GM12878 (cell line): ENCODE data around the gene GGT7. TPM values are rescaled to one million over a fixed set of nuclear protein-coding genes. Genes with fewer than 3 reads are reported as not detected.
A peak's percentile ranks its signal among the peaks of the same experiment; 100 is the strongest.

Experiments
- BCL3 ChIP-seq: IDR thresholded peaks from 2 replicates; pipeline ENCODE4 v1.6.1; 2011; ENCODE audit warnings: borderline replicate concordance, low read depth, mild to moderate bottlenecking, moderate library complexity, low read length; ENCODE audit not compliant: insufficient read depth, poor library complexity, severe bottlenecking
- CEBPZ ChIP-seq: fragments of 150-350 bp; IDR thresholded peaks from 2 replicates; pipeline ENCODE4 v1.6.1; 2016; ENCODE audit warnings: low read depth, low read length
- E2F8 ChIP-seq: fragments of 450-650 bp; IDR thresholded peaks from 2 replicates; pipeline ENCODE4 v1.6.1; 2018; ENCODE audit warnings: mild to moderate bottlenecking, low read depth, moderate library complexity; ENCODE audit not compliant: partially characterized antibody
- FOXM1 ChIP-seq: IDR thresholded peaks from 2 replicates; pipeline ENCODE4 v1.6.1; 2012; ENCODE audit warnings: low read depth, mild to moderate bottlenecking, inconsistent platforms, low read length, moderate library complexity
- MYB ChIP-seq: fragments of 150-350 bp; IDR thresholded peaks from 2 replicates; pipeline ENCODE4 v1.6.1; 2014; ENCODE audit warnings: mild to moderate bottlenecking, low read depth, low read length, borderline replicate concordance
- PML ChIP-seq: IDR thresholded peaks from 2 replicates; pipeline ENCODE4 v1.6.1; 2012; ENCODE audit warnings: low read length, inconsistent platforms
- RELB ChIP-seq: fragments of 450-650 bp; IDR thresholded peaks from 2 replicates; pipeline ENCODE4 v1.6.1; 2017; ENCODE audit warnings: low read depth, mild to moderate bottlenecking, moderate library complexity
- TCF12 ChIP-seq: IDR thresholded peaks from 2 replicates; pipeline ENCODE4 v1.6.1; 2011; ENCODE audit warnings: low read depth, mild to moderate bottlenecking, low read length
- ZBTB11 ChIP-seq: fragments of 450-650 bp; formaldehyde crosslinking; IDR thresholded peaks from 2 replicates; pipeline ENCODE4 v1.5.0; 2022; ENCODE audit warnings: mild to moderate bottlenecking, missing genetic modification characterization
- ZNF207 ChIP-seq: fragments of 450-650 bp; IDR thresholded peaks from 2 replicates; pipeline ENCODE4 v1.6.1; 2014; ENCODE audit warnings: antibody characterized with exemption, mild to moderate bottlenecking, borderline replicate concordance
- polyA plus RNA-seq, 11 experiments: library from polyadenylated mRNA; depleted of rRNA in 4 of 11; unstranded in 6 of 11; stranded (reverse) in 5 of 11; fragments of >200 nt; fragmentation: Nextera tagmentation in 4 of 11; fragmentation: Illumina TruSeq in 1 of 11; extraction: Ambion mirVana in 4 of 11; extraction: Trizol in 1 of 11; gene quantifications; 1 replicate in 1 of 11; 2 replicates in 10 of 11; pipeline versions ENCODE4 v1.2.1 to v1.2.3, GENCODE V29; 2011 to 2016; ENCODE audit warnings: inconsistent platforms in 2 of 11, missing spikeins in 2 of 11, low read depth in 1 of 11
- total RNA-seq, 4 experiments: library from RNA; depleted of rRNA in 3 of 4; stranded (reverse); fragments of >200 nt in 3 of 4; fragmentation: Illumina TruSeq in 1 of 4; extraction: Trizol in 1 of 4; gene quantifications; 2 replicates each; pipeline versions ENCODE4 v1.2.1 to v1.2.3, GENCODE V29; 2013 to 2021

The GGT7 gene
- total and polyA plus RNA-seq, 10 of the 15 experiments (the other 5 are each of a cell fraction or from before 2014, with no cell fraction given), result 0.02 to 14.7 (median 5.3) TPM

GRCh38 chr20:34872622-34873224 is at the start of gene GGT7 (continued):
- TF ChIP-seq CEBPZ (no peak), ZNF207 (no peak), BCL3 (no peak), ZBTB11 (CRISPR knock-in tag) (no peak), FOXM1 (no peak), TCF12 (peak; percentile 90), E2F8 (no peak), MYB (no peak), RELB (no peak), PML (no peak)
